GM21619 (cell line): ENCODE measurements around the gene DISC1.

Experiments
- ATAC-seq: cut with Tn5 transposase; IDR thresholded peaks from one replicate; pipeline ENCODE4 v1.9.1; 2021; ENCODE audit not compliant: unreplicated experiment

The DISC1 gene

GRCh38 chr1:231694075-231694431, 67.5 kb downstream of the DISC1 start:
- ATAC-seq, result no peak

GRCh38 chr1:231694465-231695077, 68.0 kb downstream of the DISC1 start:
- ATAC-seq, result no peak

- ATAC-seq, result no peak
Measured at GRCh38 chr1:231695439-231696255, 69.1 kb downstream of the DISC1 start.

- ATAC-seq, result no peak
Measured at GRCh38 chr1:231699784-231700183, 73.2 kb downstream of the DISC1 start.

GRCh38 chr1:231701306-231701705, 74.7 kb downstream of the DISC1 start:
- no peak for ATAC-seq

GRCh38 chr1:231702331-231702730, 75.7 kb downstream of the DISC1 start:
- no peak for ATAC-seq

- ATAC-seq, result no peak
Measured at GRCh38 chr1:231702804-231703203, 76.2 kb downstream of the DISC1 start.

- ATAC-seq, result no peak
Measured at GRCh38 chr1:231705806-231706760, 79.5 kb downstream of the DISC1 start.

GRCh38 chr1:231706934-231707333, 80.3 kb downstream of the DISC1 start:
- ATAC-seq, result no peak

- no peak for ATAC-seq
Measured at GRCh38 chr1:231707407-231707806, 80.8 kb downstream of the DISC1 start.

- no peak for ATAC-seq
Measured at GRCh38 chr1:231708394-231708793, 81.8 kb downstream of the DISC1 start.

GRCh38 chr1:231714440-231714839, 87.8 kb downstream of the DISC1 start:
- no peak for ATAC-seq

- ATAC-seq, result no peak
Measured at GRCh38 chr1:231715816-231716722, 89.5 kb downstream of the DISC1 start.

GRCh38 chr1:231716879-231717278, 90.3 kb downstream of the DISC1 start:
- ATAC-seq, result no peak

GRCh38 chr1:231719485-231720183, 93.0 kb downstream of the DISC1 start:
- ATAC-seq, result no peak

- ATAC-seq, result no peak
Measured at GRCh38 chr1:231720652-231721325, 94.2 kb downstream of the DISC1 start.

- no peak for ATAC-seq
Measured at GRCh38 chr1:231721436-231721835, 94.8 kb downstream of the DISC1 start.

GRCh38 chr1:231722356-231722755, 95.8 kb downstream of the DISC1 start:
- no peak for ATAC-seq

- ATAC-seq, result no peak
Measured at GRCh38 chr1:231723146-231723545, 96.6 kb downstream of the DISC1 start.
